GM21447 (cell line): Measurements from ENCODE around the gene DDAH1.

Source experiments
- ATAC-seq: cut with Tn5 transposase; IDR thresholded peaks from one replicate; pipeline ENCODE4 v1.9.1; 2021; ENCODE audit not compliant: unreplicated experiment

DDAH1 gene

DNA sequence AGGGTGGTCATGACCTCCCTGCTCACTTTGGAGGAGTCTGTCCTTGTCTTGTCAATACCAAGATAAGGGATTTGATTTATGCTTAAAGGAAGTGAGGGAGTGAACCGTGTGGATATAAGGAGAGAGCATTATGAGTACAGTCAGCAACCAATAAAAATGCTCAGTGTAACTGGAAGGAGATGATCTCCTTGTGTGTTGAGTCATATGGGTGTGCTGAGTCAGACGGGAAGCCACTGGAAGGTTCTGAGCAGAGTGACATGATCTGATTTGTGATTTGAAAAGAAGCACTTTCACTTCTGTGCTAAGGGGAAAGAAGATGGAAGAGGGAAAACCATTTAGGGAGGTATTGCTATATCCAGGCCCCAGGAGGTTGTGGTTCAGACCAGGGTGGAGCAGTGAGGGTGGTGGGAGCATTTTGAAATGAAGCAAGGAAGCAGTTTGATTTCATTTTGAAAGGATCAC lies 186.1 kb downstream of the DDAH1 start:
- no peak for ATAC-seq

DNA sequence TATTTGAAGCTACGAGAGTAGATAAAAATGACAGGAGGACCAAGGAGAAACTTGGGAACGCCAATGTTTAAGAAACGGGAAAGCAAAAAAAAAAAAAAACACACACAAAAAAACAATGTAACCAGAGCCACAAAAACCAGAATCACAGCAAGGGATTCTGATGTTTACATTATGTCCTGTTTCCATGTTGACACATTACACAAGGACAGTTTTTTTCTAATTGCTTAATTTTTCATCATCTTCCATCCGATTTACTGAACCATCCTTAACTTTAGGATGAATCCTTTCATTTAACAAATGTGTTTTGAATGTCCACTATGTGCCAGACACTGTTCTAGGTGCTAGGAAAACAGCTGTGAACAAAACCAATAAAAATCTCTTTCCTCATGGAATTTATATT lies 187.2 kb downstream of the DDAH1 start:
- ATAC-seq, result no peak

DNA sequence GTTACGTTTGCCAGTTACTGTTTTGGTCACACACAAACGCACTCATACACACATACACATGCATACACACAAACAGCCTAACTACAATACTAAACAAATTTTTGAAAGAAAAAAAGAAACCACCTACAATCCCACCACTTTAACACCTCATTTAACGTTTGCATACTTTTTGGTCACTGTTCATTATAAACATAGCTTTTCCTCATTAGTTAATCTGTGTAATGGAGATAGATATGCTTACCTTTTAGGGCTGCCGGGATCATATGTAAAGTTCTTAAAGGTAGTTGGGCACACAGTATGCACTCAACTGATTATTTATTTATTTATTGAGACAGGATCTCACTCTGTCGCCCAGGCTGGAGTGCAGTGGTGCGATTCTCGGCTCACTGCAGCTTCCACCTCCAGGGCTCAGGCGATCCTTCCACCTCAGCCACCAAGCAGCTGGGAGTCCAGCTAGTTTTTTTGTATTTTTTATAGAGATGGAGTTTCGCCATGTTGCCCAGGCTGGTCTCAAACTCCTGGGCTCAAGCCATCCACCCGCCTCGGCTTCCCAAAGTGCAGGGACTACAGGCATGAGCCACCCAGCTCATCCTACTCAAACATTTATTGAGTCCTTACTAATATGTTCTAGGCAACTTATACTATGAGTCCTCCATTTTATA lies 187.8 kb downstream of the DDAH1 start:
- no peak for ATAC-seq

DNA sequence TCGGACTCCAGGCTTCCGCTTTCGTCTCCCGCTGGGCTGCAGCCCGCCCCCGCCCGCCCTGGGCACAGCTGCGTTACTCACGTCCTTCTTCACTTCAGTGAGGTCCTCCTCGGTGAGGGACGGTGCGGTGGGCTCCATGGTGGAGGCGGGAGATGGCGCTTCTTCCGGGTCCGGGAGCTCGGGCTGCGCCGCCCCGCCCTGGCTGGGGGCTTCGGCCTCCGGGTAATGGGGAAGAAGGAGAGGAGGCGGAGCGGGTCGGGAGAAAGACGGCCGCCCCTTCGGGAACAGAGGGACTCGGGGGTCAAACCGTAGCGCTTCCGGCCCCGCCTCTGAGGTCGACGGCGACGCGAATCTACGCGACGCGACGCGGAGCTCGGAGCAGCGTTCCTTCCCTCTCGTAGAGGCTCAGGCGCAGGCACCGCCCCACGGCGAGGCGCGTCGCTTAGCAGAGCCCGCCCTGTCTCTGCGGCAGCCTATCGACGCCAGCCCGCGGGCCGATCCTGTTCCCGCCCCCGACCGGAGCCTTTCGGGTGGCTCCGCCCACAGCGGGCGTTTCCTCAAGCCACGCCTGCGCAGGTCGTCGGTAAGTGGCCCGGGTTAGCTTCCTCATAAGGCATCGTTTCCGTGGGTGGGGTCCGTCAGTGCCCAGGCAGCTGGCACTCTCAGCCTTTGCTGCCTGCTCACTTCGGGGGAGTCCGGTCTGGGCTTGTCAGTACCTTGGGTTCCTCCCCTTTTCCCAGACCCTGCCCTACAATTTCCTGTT lies 188.6 kb downstream of the DDAH1 start, which contains the start of gene BCL10:
Gene BCL10, minus strand, starts transcription at position 418 of the 763 bp plus-strand sequence. Its CDS starts 280 bp downstream, at position 138.
- ATAC-seq, result peak; percentile 92

DNA sequence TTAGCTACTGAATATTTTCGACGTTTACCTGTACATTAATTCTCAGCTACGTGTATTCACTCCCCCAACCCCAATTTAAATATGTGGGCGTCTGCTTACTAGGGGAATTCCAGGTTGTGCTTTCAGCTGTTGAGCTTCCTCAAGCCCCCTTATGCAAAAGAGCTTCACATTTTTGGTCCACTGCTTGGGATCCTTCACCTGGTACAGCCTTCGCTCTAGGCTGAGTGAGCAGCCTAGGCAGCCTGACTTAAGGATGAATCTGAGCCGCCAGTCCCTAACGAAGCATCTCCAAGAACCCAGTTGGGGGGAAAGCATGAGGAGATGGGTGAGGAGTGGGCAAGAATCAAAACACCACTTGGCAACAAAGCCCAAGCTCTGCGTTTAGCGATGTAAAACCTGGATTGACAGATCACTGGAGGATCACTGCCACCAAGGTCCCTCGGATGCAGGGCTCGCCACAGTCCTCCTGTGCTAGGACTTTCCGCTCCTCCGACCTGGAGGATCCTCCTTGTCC lies 189.2 kb downstream of the DDAH1 start:
- ATAC-seq, result peak; percentile 20

DNA sequence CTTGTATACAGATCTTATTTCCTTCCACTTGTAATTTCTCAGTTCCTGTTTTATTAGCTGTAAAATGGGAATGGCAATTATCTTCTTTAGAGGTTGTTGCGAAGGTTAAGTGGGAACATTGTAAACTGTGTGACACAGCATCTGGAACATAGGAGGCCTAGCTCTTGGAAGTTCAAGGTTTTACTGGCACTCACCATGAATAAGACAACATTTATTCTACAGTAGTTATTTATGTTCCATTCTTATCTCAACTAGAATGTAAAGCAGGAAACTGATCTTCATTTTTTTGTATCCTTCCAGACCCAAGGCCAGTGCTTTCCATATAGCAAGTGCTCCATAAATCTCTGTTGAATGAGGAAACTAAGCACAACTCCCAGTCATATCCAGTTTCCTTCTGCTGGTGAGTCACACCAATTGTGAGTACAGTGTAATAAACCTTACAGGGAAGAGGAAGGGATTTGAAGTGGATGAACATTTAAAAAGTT lies 189.9 kb downstream of the DDAH1 start:
- no peak for ATAC-seq

DNA sequence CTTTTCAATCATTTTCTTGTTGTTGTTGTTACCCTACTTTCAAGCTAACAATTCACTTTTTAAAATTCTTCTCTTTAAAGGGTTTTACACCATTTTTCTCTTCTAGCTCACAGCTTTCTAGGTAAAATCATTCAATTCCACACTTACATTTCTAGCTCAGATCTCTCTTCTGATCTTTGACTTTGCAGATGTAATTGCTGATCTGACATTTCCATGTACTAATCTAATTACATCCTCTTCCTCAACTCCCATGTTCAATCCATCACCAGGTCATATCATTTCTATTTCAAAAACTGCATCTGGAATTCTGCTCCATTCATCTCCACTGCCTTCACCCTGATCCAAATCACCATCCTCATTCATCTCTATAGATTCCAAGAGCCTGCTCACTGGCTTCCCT lies 191.6 kb downstream of the DDAH1 start:
- ATAC-seq, result no peak

DNA sequence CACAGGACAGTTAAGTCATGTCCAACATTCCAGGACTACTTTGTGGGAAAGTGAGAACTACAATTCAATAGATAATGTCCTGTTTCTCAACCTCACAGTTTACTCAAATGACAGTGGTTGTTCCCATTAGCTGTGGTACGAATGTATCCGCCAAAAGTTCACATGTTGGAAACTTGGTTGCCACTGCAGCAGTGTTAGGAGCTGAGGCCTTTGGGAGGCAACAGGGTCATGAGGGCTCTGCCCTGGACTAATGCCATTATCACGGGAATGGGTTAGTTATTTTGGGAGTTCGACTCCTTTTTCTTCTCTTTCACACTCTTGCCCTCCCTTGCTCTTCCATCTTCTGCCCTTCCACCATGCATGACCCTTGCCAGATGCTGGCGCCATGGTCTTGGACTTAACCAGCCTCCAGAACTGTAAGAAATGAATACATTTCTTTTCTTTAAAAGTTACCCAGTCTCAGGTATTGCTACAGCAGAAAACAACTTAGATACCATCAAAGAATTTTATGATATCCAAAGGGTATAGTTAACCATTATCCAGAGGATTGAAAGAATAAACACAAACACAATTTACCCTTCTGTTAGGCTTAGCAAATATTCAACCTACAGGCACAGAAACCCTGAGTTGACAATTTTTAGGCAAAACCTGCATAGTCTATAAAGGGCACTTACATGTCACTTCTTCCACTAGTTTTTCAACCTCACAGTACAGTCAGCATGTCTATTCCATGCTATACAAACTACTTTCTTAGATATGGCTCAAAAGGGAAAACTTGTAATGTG lies 196.0 kb downstream of the DDAH1 start:
- ATAC-seq, result no peak
